Liver (tissue), 9 donors: ENCODE measurements around the gene CHI3L2. TPM values are rescaled to one million over a fixed set of nuclear protein-coding genes. Genes with fewer than 3 reads are reported as not detected.

Experiments used
- DNase-seq: peaks from one replicate; pipeline ENCODE4 v3.0.0-alpha.2; 2017; ENCODE audit warnings: low spot score
- H3K27ac ChIP-seq, 2 donors: one replicate each; pipeline ENCODE4 v1.7.0; 2013; ENCODE audit warnings: inconsistent platforms in 2 of 2, low read length in 2 of 2, control low read depth in 1 of 2, low read depth in 1 of 2, mild to moderate bottlenecking in 1 of 2
- H3K27me3 ChIP-seq, 4 donors: one replicate each; pipeline versions ENCODE4 v1.6.1 to v1.7.0; 2013; ENCODE audit warnings: low read length in 3 of 4, inconsistent platforms in 1 of 4, mild to moderate bottlenecking in 1 of 4, moderate library complexity in 1 of 4; ENCODE audit not compliant: control insufficient read depth in 4 of 4, insufficient read depth in 4 of 4
- H3K36me3 ChIP-seq, 4 donors: one replicate each; pipeline versions ENCODE4 v1.6.1 to v1.7.0; 2013; ENCODE audit warnings: low read length in 3 of 4, mild to moderate bottlenecking in 3 of 4, low read depth in 1 of 4, moderate library complexity in 1 of 4; ENCODE audit not compliant: control insufficient read depth in 4 of 4, insufficient read depth in 3 of 4
- H3K4me1 ChIP-seq, 4 donors: one replicate each; pipeline versions ENCODE4 v1.6.1 to v1.7.0; 2013; ENCODE audit warnings: low read length in 3 of 4, mild to moderate bottlenecking in 3 of 4, moderate library complexity in 1 of 4; ENCODE audit not compliant: control insufficient read depth in 4 of 4, insufficient read depth in 4 of 4
- H3K4me3 ChIP-seq, 3 donors: one replicate each; pipeline versions ENCODE4 v1.6.1 to v1.7.0; 2013; ENCODE audit warnings: low read length in 3 of 3, control low read depth in 1 of 3, low read depth in 1 of 3, mild to moderate bottlenecking in 1 of 3
- H3K9ac ChIP-seq, 2 donors: one replicate each; pipeline ENCODE4 v1.7.0; 2013; ENCODE audit warnings: low read length in 2 of 2, mild to moderate bottlenecking in 2 of 2, moderate library complexity in 2 of 2, control low read depth in 1 of 2, low read depth in 1 of 2
- H3K9me3 ChIP-seq, 4 donors: one replicate each; pipeline versions ENCODE4 v1.6.1 to v1.7.0; 2013; ENCODE audit warnings: low read length in 3 of 4; ENCODE audit not compliant: control insufficient read depth in 4 of 4
- EGR1 ChIP-seq, 2 donors: IDR thresholded peaks; 2 replicates each; pipeline ENCODE4 v1.6.1; 2016 to 2018; ENCODE audit warnings: antibody characterized with exemption in 2 of 2, low read depth in 2 of 2
- FOXA1 ChIP-seq: IDR thresholded peaks from 2 replicates; pipeline ENCODE4 v1.6.1; 2016; ENCODE audit warnings: antibody characterized with exemption
- FOXA2 ChIP-seq: IDR thresholded peaks from 2 replicates; pipeline ENCODE4 v1.6.1; 2016; ENCODE audit warnings: antibody characterized with exemption
- GABPA ChIP-seq, 2 donors: IDR thresholded peaks in 1 of 2; conservative IDR thresholded peaks in 1 of 2; 2 replicates each; pipeline ENCODE4 v1.6.1; 2016; ENCODE audit warnings: antibody characterized with exemption in 2 of 2, mild to moderate bottlenecking in 1 of 2, moderate library complexity in 1 of 2
- JUND ChIP-seq, 2 donors: IDR thresholded peaks; 2 replicates each; pipeline ENCODE4 v1.6.1; 2016; ENCODE audit warnings: antibody characterized with exemption in 2 of 2
- MAX ChIP-seq: IDR thresholded peaks from 2 replicates; pipeline ENCODE4 v1.6.1; 2016; ENCODE audit warnings: antibody characterized with exemption
- NR2F2 ChIP-seq: IDR thresholded peaks from 2 replicates; pipeline ENCODE4 v1.6.1; 2016; ENCODE audit warnings: antibody characterized with exemption
- REST ChIP-seq: IDR thresholded peaks from 2 replicates; pipeline ENCODE4 v1.6.1; 2016; ENCODE audit warnings: antibody characterized with exemption, mild to moderate bottlenecking
- RXRA ChIP-seq, 2 donors: IDR thresholded peaks; 2 replicates each; pipeline ENCODE4 v1.6.1; 2017 to 2018; ENCODE audit warnings: antibody characterized with exemption in 2 of 2, mild to moderate bottlenecking in 1 of 2
- SP1 ChIP-seq: IDR thresholded peaks from 2 replicates; pipeline ENCODE4 v1.6.1; 2018; ENCODE audit warnings: antibody characterized with exemption, mild to moderate bottlenecking
- TAF1 ChIP-seq: conservative IDR thresholded peaks from 2 replicates; pipeline ENCODE4 v1.6.1; 2016; ENCODE audit warnings: antibody characterized with exemption, mild to moderate bottlenecking
- YY1 ChIP-seq: IDR thresholded peaks from 2 replicates; pipeline ENCODE4 v1.6.1; 2016; ENCODE audit warnings: antibody characterized with exemption, mild to moderate bottlenecking
- WGBS: extraction: QIAGEN DNeasy Blood & Tissue Kit; methylation state at CpG from one replicate; pipeline ENCODE4 v1.1.7; 2013; 5-methylcytosine and 5-hydroxymethylcytosine counted together
- polyA plus RNA-seq, 2 donors: library from polyadenylated mRNA; stranded (reverse) in 1 of 2; unstranded in 1 of 2; fragments of 200-250 nt in 1 of 2; fragments of >200 nt in 1 of 2; fragmentation: Nextera tagmentation in 1 of 2; extraction: Ambion mirVana in 1 of 2; gene quantifications; one replicate each; pipeline versions ENCODE4 v1.2.1 to v1.2.3, GENCODE V29; 2013 to 2015
- total RNA-seq, 2 donors: library from RNA; depleted of rRNA; stranded (reverse); fragments of >200 nt; gene quantifications; one replicate each; pipeline ENCODE4 v1.2.3, GENCODE V29; 2014
- TF ChIP-seq, protein P1 (sequence below): IDR thresholded peaks from 2 replicates; pipeline ENCODE4 v1.6.1; 2016; ENCODE audit warnings: antibody characterized with exemption
- TF ChIP-seq, protein P2 (sequence below): IDR thresholded peaks from 2 replicates; pipeline ENCODE4 v1.6.1; 2016; ENCODE audit warnings: antibody characterized with exemption
- donor health status: healthy.
- donor health status: healthy.
- donor health status: healthy.
- donor health status: healthy.
- donor health status: healthy.

The CHI3L2 gene
- total and polyA plus RNA-seq, 4 donors: 0.07 to 0.32 (median 0.24) TPM

GRCh38 chr1:111218701-111219556, 8.6 kb upstream of the CHI3L2 start:
- H3K4me3 ChIP-seq: no peak overlapping the region
- H3K27me3 ChIP-seq: no peaks in the 10 kb centered on the region
- no peaks in the 10 kb centered on the region for H3K9me3 ChIP-seq
- TF ChIP-seq REST: no peak
- TF ChIP-seq FOXA2: no peak
- TF ChIP-seq EGR1 (IDR thresholded peaks at IDR 0.05; ENCODE audit: low read depth in 2 of 2): no peak
- TF ChIP-seq, protein P1, sequence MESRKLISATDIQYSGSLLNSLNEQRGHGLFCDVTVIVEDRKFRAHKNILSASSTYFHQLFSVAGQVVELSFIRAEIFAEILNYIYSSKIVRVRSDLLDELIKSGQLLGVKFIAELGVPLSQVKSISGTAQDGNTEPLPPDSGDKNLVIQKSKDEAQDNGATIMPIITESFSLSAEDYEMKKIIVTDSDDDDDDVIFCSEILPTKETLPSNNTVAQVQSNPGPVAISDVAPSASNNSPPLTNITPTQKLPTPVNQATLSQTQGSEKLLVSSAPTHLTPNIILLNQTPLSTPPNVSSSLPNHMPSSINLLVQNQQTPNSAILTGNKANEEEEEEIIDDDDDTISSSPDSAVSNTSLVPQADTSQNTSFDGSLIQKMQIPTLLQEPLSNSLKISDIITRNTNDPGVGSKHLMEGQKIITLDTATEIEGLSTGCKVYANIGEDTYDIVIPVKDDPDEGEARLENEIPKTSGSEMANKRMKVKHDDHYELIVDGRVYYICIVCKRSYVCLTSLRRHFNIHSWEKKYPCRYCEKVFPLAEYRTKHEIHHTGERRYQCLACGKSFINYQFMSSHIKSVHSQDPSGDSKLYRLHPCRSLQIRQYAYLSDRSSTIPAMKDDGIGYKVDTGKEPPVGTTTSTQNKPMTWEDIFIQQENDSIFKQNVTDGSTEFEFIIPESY: no peak
- TF ChIP-seq NR2F2: no peak
- no peak for TF ChIP-seq YY1
- TF ChIP-seq RXRA (IDR thresholded peaks at IDR 0.05): no peak
- TF ChIP-seq, protein P2, sequence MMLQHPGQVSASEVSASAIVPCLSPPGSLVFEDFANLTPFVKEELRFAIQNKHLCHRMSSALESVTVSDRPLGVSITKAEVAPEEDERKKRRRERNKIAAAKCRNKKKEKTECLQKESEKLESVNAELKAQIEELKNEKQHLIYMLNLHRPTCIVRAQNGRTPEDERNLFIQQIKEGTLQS: no peak
- TF ChIP-seq TAF1: no peak
- WGBS: 92% methylated on average over 8 of the region's 8 CpGs
- no peak overlapping the region for H3K9ac ChIP-seq
- no peak for DNase-seq
- no peaks in the 10 kb centered on the region for H3K36me3 ChIP-seq
- H3K27ac ChIP-seq: no peak overlapping the region
- peaks cover 0 to 11% (median 2%) of the 10 kb centered on the region in 4 donors for H3K4me1 ChIP-seq

DNA sequence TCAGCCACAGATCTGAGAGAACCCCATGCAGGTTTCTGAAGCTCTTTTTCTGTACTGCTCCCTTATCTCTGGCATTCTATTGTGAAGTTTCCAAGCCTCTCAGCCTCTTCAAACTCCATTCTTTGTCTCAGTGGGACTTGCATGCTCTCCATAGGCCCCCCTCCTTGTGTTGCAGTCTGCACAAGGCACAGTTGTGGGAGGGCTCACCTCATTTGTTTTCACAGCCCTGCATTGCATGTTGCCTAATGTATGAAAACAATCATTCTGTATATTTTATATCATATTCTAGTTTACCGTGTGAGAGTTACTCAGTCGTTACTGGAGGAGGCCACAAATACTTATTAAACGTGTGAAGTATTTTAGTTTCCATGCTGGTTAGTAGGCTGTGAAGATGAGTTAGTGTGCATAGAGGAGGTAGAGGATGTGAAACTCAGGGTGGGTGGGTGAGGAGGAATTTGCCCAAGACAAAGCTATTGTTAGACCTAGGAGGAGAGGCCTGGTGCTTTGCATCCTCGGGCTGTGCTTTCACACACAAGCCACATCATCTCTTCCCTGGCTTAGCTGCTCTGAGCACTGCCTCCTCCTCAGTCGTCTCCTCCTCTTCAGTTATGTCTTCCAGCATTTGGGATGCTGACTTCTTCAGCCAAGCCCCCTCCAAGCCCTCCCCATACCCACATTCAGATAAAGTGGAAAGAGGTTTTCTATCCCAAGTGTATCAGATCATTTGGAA, 7.8 kb upstream of the CHI3L2 start:
- TF ChIP-seq YY1 (no peak), NR2F2 (no peak), TAF1 (no peak), GABPA (IDR thresholded peaks at IDR 0.05 in 1 of 2, conservative IDR thresholded peaks at IDR 0.05 in 1 of 2) (no peak), JUND (IDR thresholded peaks at IDR 0.05) (no peak), FOXA1 (no peak), RXRA (IDR thresholded peaks at IDR 0.05) (no peak), SP1 (no peak), REST (no peak), MAX (no peak)
- TF ChIP-seq, protein P1: no peak
- H3K4me3 ChIP-seq: no peak overlapping the region
- no peak overlapping the region for H3K9ac ChIP-seq
- no peaks in the 10 kb centered on the region for H3K27me3 ChIP-seq
- H3K36me3 ChIP-seq: no peaks in the 10 kb centered on the region
- H3K27ac ChIP-seq: no peak overlapping the region
- no peak for DNase-seq
- H3K9me3 ChIP-seq: no peaks in the 10 kb centered on the region
- WGBS: 79% methylated on average over 5 of the region's 5 CpGs
- peaks cover 0 to 11% (median 2%) of the 10 kb centered on the region in 4 donors for H3K4me1 ChIP-seq
